ENCODE data around the gene VAV2.

- TF ChIP-seq CTCF (IDR thresholded peaks at IDR 0.05), result no peak
- no peak for TF ChIP-seq POLR2AphosphoS5 (IDR thresholded peaks at IDR 0.05; ENCODE audit: low read depth, low read length)
- TF ChIP-seq REST (IDR thresholded peaks at IDR 0.05; ENCODE audit: insufficient read depth in 1 of 2, low read depth in 2 of 2, low read length in 1 of 2), result no peak
- TF ChIP-seq TCF7L2 (IDR thresholded peaks at IDR 0.05; ENCODE audit: low read depth, low read length), result no peak
These were observed 17.3 kb downstream of the VAV2 start for GRCh38 chr9:133974631-133975341.
